NCI-H748 (cell line): ENCODE measurements around the gene USO1.
"Not testable (repeated sequence)": the region's sequence is repeated elsewhere in the genome, so short reads cannot be mapped to it uniquely, and the experiment has no call there.

ENCODE experiments used
- DNase-seq: peaks from one replicate; lab custom pipeline; 2025; ENCODE audit not compliant: unreplicated experiment; lab: John Stamatoyannopoulos, UW

USO1 gene

GRCh38 chr4:75724066-75724866, at the start of gene USO1:
USO1 (plus strand) TSS chr4:75724577; CDS start chr4:75724820, 243 bp downstream.
- peak; percentile 95 for DNase-seq

- DNase-seq, result no peak
Observed at GRCh38 chr4:75675004-75675531, 49.3 kb upstream of the USO1 start.

- no peak for DNase-seq
Observed at GRCh38 chr4:75678473-75678872, 45.9 kb upstream of the USO1 start.

- no peak for DNase-seq
Observed at GRCh38 chr4:75678965-75679364, 45.4 kb upstream of the USO1 start.

GRCh38 chr4:75679876-75680575, 44.4 kb upstream of the USO1 start:
- no peak for DNase-seq

- no peak for DNase-seq
Observed at GRCh38 chr4:75683482-75684155, 40.8 kb upstream of the USO1 start.

GRCh38 chr4:75685546-75686189, 38.7 kb upstream of the USO1 start:
- no peak for DNase-seq

- DNase-seq, result no peak
Observed at GRCh38 chr4:75686346-75686745, 38.0 kb upstream of the USO1 start.

- not testable (repeated sequence) for DNase-seq
Observed at GRCh38 chr4:75687125-75687524, 37.3 kb upstream of the USO1 start.

GRCh38 chr4:75692066-75692465, 32.3 kb upstream of the USO1 start:
- not testable (repeated sequence) for DNase-seq

- DNase-seq, result peak; percentile 11
Observed at GRCh38 chr4:75696071-75696470, 28.3 kb upstream of the USO1 start.

GRCh38 chr4:75696581-75696980, 27.8 kb upstream of the USO1 start:
- DNase-seq, result no peak

GRCh38 chr4:75698162-75698962, 26.0 kb upstream of the USO1 start:
- no peak for DNase-seq

GRCh38 chr4:75698963-75699228, 25.5 kb upstream of the USO1 start:
- DNase-seq, result no peak

- DNase-seq, result no peak
Observed at GRCh38 chr4:75699299-75699698, 25.1 kb upstream of the USO1 start.

- DNase-seq, result no peak
Observed at GRCh38 chr4:75702919-75703411, 21.4 kb upstream of the USO1 start.

GRCh38 chr4:75705198-75705977, 19.0 kb upstream of the USO1 start:
- no peak for DNase-seq

GRCh38 chr4:75708218-75708691, 16.1 kb upstream of the USO1 start:
- DNase-seq, result no peak

- DNase-seq, result no peak
Observed at GRCh38 chr4:75710246-75710645, 14.1 kb upstream of the USO1 start.
